Body of pancreas (tissue), 4 donors: ENCODE results near the gene ATP2B1. TPM values are rescaled to one million over a fixed set of nuclear protein-coding genes. Genes with fewer than 3 reads are reported as not detected.
"Not testable (repeated sequence)": the region's sequence is repeated elsewhere in the genome, so short reads cannot be mapped to it uniquely, and the experiment has no call there.

Experiments used
- ATAC-seq: fragments of 150-250 bp; one replicate; pipeline ENCODE4 v1.9.1; 2016
- DNase-seq, 4 donors: peaks; one replicate each; pipeline ENCODE4 v3.0.0-alpha.2; 2019
- H3K27ac ChIP-seq, 4 donors: fragments of 200-600 bp; sonication (generic); 1 replicate in 3 of 4; 2 replicates in 1 of 4; pipeline versions ENCODE4 v1.5.1 to v1.6.1; 2016 to 2019; ENCODE audit warnings: mild to moderate bottlenecking in 1 of 4, mixed read lengths in 1 of 4, moderate library complexity in 1 of 4
- H3K27me3 ChIP-seq, 2 donors: fragments of 200-600 bp; sonication (generic); one replicate each; pipeline ENCODE4 v1.6.0; 2016; ENCODE audit warnings: mild to moderate bottlenecking in 1 of 2
- H3K36me3 ChIP-seq, 2 donors: fragments of 200-600 bp; sonication (generic); replicated peaks in 1 of 2; 2 replicates each; pipeline ENCODE4 v1.5.1; 2016; ENCODE audit warnings: low read depth in 2 of 2; ENCODE audit not compliant: insufficient read depth in 1 of 2
- H3K4me1 ChIP-seq: fragments of 200-600 bp; sonication (generic); one replicate; pipeline ENCODE4 v1.6.0; 2016
- H3K4me3 ChIP-seq, 2 donors: fragments of 200-600 bp; sonication (generic); 1 replicate in 1 of 2; 2 replicates in 1 of 2; pipeline ENCODE4 v1.5.1; 2016 to 2019
- H3K9me3 ChIP-seq, 3 donors: fragments of 200-600 bp; sonication (generic); 1 replicate in 2 of 3; 2 replicates in 1 of 3; pipeline ENCODE4 v1.5.1; 2016
- POLR2A ChIP-seq, 3 donors: fragments of 450-650 bp; IDR thresholded peaks; one replicate each; pipeline ENCODE4 v1.6.1; 2016; ENCODE audit warnings: antibody characterized with exemption in 3 of 3, mild to moderate bottlenecking in 2 of 3
- WGBS, 2 donors: methylation state at CpG; one replicate each; pipeline ENCODE4 v1.1.5; 2017; 5-methylcytosine and 5-hydroxymethylcytosine counted together
- intact Hi-C: fragments of 100-400 bp; cut with DNase I; formaldehyde crosslinking; loops from one replicate; pipeline ENCODE4 v1.15.1; 2023
- total RNA-seq, 2 donors: library from RNA; depleted of rRNA; stranded (reverse); fragments of >200 nt; gene quantifications; one replicate each; pipeline ENCODE4 v1.1.0, GENCODE V29; 2016
- TF ChIP-seq, protein P1 (sequence below), 7 experiments: fragments of 450-650 bp in 4 of 7; fragments of 200-600 bp in 3 of 7; sonication (generic) in 3 of 7; IDR thresholded peaks; one replicate each; pipeline ENCODE4 v1.5.1; 2016 to 2019; ENCODE audit warnings: antibody characterized with exemption in 7 of 7

Gene ATP2B1
- 10 to 100 TPM; 17.1 to 37.9 TPM for total RNA-seq

DNA sequence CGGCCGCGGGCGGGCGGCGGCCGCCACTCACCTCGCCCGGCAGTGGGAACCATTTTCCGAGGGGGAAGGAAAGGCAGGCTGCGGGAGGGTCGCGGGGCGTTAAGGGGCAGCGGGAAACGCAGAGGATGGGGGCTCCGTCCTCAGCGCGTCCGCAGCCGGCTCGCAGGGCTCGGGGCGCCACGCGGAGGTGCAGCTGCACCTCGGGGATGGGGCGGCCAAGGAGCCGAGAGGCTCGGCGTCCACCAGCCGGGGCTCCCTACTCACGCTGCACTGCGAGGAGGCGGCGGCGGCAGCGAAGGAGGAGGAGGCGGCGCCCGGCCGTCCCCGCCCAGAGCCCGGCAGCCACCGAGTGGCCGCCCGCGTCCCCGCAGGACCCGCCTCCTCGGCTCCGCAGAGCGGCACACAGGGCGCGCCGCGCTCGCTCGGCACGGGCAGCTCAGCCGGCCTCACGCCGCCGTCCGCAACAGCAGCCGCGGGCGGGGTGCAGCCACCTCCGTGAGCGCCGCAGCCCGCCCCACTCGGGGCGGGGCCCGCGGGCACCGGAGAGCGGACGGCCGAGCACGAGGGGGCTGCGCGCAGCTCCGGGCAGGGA is at the start of gene ATP2B1:
ATP2B1 (minus strand) TSS at position 274 of the 592 bp plus-strand sequence. CDS start 52,952 bp downstream, outside the sequence.
- TF ChIP-seq, protein P1, sequence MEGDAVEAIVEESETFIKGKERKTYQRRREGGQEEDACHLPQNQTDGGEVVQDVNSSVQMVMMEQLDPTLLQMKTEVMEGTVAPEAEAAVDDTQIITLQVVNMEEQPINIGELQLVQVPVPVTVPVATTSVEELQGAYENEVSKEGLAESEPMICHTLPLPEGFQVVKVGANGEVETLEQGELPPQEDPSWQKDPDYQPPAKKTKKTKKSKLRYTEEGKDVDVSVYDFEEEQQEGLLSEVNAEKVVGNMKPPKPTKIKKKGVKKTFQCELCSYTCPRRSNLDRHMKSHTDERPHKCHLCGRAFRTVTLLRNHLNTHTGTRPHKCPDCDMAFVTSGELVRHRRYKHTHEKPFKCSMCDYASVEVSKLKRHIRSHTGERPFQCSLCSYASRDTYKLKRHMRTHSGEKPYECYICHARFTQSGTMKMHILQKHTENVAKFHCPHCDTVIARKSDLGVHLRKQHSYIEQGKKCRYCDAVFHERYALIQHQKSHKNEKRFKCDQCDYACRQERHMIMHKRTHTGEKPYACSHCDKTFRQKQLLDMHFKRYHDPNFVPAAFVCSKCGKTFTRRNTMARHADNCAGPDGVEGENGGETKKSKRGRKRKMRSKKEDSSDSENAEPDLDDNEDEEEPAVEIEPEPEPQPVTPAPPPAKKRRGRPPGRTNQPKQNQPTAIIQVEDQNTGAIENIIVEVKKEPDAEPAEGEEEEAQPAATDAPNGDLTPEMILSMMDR (IDR thresholded peaks at IDR 0.05) = peak in 2 of 7 experiments; percentile 43 to 44
- peak; percentile 88 to 97 (median 94) for TF ChIP-seq POLR2A (IDR thresholded peaks at IDR 0.05)
- Histone ChIP-seq H3K36me3 (no peaks in the 10 kb centered on the region), H3K27me3 (no peaks in the 10 kb centered on the region), H3K4me3 (peak within 1 kb of the TSS; percentile 61 to 90), H3K9me3 (no peaks in the 10 kb centered on the region), H3K4me1 (peaks cover 3% of the 10 kb centered on the region), H3K27ac (peak within 1 kb of the TSS; percentile 95 to 100 (median 98))
- intact Hi-C loops = no loop called here
- peak; percentile 89 to 90 (median 90) for DNase-seq
- ATAC-seq = peak; percentile 76
- 1% methylated on average over 84 of the region's 84 CpGs; no CpG with 5 or more reads in 1 of the 2 donors for WGBS, 2 donors

DNA sequence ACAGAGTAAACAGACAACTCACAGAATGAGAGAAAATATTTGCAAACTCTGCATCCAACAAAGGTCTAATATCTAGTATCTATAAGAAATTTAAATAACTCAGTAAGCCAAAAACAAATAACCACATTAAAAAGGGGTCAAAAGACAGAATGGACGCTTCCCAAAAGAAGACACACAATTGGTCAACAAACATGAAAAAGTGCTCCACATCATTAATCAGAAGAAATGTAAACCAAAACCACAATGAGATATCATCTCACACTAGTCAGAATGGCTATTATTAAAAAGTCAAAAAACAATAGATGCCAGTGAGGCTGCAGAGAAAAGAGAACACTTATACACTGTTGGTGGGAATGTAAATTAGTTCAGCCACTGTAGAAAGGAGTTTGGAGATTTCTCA is 49.3 kb upstream of the ATP2B1 start:
- intact Hi-C loops, H3K9me3 ChIP-seq, ATAC-seq, H3K27me3 ChIP-seq, DNase-seq, H3K4me1 ChIP-seq, H3K36me3 ChIP-seq, H3K27ac ChIP-seq, H3K4me3 ChIP-seq: not testable (repeated sequence)
- WGBS, 2 donors = 81 to 87% methylated on average over 1 of the region's 1 CpG

GRCh38 chr12:89756585-89757398 is 48.2 kb upstream of the ATP2B1 start:
- TF ChIP-seq, protein P1 (IDR thresholded peaks at IDR 0.05) = no peak
- TF ChIP-seq POLR2A (IDR thresholded peaks at IDR 0.05) = no peak
- DNase-seq = peak in 1 of 4 donors; percentile 56
- Histone ChIP-seq H3K4me1 (no peaks in the 10 kb centered on the region), H3K36me3 (no peaks in the 10 kb centered on the region), H3K27me3 (no peaks in the 10 kb centered on the region), H3K4me3 (no peak overlapping the region), H3K27ac (peak overlapping the region in 1 of 4 donors; percentile 61), H3K9me3 (no peaks in the 10 kb centered on the region)
- 40 to 63% methylated on average over 5 of the region's 5 CpGs for WGBS, 2 donors
- no peak for ATAC-seq
- intact Hi-C loops = no loop called here

GRCh38 chr12:89756194-89756584 is 47.6 kb upstream of the ATP2B1 start:
- Histone ChIP-seq H3K27me3 (no peaks in the 10 kb centered on the region), H3K4me3 (no peak overlapping the region), H3K36me3 (no peaks in the 10 kb centered on the region), H3K9me3 (no peaks in the 10 kb centered on the region), H3K4me1 (no peaks in the 10 kb centered on the region), H3K27ac (peak overlapping the region in 1 of 4 donors; percentile 61)
- WGBS, 2 donors = 56 to 60% methylated on average over 4 of the region's 4 CpGs
- intact Hi-C loops = no loop called here
- ATAC-seq = no peak
- TF ChIP-seq, protein P1 (IDR thresholded peaks at IDR 0.05) = no peak
- no peak for TF ChIP-seq POLR2A (IDR thresholded peaks at IDR 0.05)
- no peak for DNase-seq

DNA sequence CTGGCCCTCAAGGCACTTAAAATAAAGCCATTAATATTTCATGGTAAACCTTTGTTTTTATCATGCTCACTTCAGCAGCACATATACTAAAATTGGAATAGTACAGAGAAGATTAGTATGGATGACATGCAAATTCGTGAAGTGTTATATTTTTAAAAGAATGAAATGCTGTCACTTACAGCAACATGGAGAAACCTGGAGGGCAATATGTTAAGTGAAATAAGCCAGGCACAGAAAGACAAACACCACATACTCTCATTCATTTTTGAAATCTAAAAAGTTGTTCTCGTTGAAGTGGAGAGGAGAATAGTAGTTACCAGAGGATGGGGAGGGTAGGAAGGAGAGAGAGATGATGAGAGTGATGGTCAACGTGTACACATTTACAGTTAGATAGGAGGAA is 45.4 kb upstream of the ATP2B1 start:
- no peak for TF ChIP-seq POLR2A (IDR thresholded peaks at IDR 0.05)
- TF ChIP-seq, protein P1 (IDR thresholded peaks at IDR 0.05) = no peak
- Histone ChIP-seq H3K4me1 (no peaks in the 10 kb centered on the region), H3K9me3 (no peaks in the 10 kb centered on the region), H3K4me3 (no peak overlapping the region), H3K36me3 (no peaks in the 10 kb centered on the region), H3K27me3 (no peaks in the 10 kb centered on the region), H3K27ac (no peak overlapping the region)
- DNase-seq (no peak), ATAC-seq (no peak)
- intact Hi-C loops = no loop called here
- 61 to 69% methylated on average over 3 of the region's 3 CpGs for WGBS, 2 donors
